GM19193 (cell line): ENCODE measurements around the gene ABCD1.
A peak's percentile ranks its signal among the peaks of the same experiment; 100 is the strongest.

Source experiments
- POLR2A ChIP-seq: IDR thresholded peaks from 4 replicates; pipeline ENCODE4 v1.6.1; 2011; ENCODE audit not compliant: insufficient read depth, insufficient read length; ENCODE audit errors: extremely low read depth

ABCD1 gene

DNA sequence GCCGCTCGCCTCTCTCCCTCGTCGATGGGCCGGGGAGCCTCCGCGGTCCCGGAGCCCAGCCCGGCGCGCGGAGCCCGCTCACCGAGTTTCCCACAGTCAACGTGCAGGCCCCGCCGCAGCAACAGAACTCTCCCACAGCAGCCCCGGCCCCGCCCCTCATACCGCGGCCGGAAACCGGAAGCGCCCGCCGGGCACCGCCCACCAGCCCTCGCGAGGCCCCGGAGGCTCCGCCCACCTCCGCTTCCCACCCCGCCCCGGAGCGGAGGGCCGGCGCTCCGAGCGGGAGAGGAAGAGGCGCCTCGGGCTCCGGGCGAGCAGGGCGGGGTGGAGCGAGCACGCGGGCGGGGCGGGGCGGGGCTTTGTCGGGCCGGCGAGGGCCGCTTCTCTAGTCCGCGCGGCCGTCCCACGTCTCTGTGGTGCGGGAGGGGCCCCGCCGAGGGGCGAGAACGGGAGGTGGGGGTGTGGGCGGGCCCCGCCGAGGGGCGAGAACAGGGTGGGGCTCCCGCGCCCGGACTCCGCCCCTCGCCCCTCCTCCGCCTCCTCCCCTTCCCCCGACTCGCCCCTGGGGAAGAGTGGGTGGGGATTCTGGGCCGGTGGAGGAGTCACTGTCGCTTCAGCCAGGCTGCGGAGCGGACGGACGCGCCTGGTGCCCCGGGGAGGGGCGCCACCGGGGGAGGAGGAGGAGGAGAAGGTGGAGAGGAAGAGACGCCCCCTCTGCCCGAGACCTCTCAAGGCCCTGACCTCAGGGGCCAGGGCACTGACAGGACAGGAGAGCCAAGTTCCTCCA lies at the start of gene ABCD1, which contains the start of gene BCAP31:
Gene ABCD1, plus strand, starts transcription at position 605 of the 787 bp plus-strand sequence. CDS start 411 bp downstream, outside the sequence.
Gene BCAP31, minus strand, starts transcription at position 136 of the 787 bp plus-strand sequence. CDS start 1,143 bp downstream, outside the sequence.
- peak; percentile 81 for TF ChIP-seq POLR2A

DNA sequence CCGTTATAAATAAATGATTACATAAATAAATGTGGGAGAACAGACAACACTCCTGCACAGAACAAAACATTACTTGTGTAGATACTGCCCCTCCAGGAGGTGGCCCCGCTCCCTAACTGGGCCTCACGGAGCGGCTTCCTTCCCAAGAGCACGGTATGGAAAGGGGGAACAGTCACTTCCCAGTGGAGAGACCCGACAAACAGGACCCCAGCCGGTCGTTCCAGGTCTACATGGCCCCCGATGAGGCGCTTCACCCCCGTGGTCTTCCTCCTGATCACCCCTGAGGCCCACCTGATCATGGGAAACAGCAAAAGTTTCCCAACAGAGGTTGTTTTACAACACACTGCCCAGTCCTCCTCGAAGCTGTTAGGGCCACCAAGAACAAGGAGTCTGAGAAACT lies 43.5 kb upstream of the ABCD1 start:
- TF ChIP-seq POLR2A = no peak

DNA sequence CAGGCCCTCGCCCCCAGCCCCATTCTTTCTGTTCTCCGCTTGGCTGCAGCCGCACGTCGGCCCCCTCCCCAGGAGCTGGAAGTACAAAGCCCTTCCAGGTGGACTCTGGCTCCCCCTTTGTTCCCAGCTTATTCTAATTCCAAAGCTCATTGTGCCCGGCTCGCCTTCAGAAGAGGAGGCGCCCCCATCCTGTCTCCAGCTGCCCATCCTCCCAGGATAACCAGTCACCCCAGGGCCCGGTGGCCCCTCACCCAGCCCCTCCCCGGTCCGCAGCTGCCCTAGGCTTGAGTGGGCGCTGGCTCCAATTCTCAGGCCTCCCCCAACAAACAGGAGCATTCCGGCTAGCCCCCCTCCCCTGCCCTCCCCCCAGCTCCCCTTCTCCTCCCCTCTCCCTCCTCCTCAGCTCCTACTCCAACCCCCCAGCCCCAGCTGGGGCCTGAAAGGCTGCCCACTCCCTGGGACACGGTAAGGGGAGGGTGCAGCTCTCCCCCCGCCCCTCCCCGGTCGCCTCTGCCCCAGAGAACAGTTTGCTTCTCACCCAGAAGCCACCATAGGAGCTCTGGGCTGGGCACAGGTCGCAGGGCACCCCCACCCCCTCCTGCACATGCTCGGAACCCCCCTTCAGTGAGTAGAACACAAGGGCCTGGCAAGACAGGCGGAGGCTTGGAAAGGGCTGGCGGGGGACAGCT lies 40.0 kb upstream of the ABCD1 start:
- TF ChIP-seq POLR2A = no peak

DNA sequence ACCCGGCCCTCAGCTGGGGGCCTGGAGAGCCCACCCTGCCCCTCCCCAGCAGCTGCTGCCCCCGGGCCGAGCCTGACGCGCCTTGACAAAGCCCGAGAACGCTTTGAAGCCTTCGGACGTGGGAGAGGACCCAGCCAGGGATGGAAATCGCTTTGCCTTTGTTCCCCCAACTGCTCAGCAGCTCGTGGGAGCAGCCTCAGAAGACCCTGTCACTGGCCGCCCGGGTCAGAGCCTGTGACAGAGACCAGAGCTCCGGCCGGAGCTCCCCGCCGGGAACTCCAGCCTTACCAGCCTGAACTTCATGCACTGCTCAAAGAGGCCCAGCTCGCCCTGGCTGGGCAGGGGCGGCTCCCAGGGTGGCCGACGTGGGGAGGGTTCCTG lies 39.5 kb upstream of the ABCD1 start:
- no peak for TF ChIP-seq POLR2A

DNA sequence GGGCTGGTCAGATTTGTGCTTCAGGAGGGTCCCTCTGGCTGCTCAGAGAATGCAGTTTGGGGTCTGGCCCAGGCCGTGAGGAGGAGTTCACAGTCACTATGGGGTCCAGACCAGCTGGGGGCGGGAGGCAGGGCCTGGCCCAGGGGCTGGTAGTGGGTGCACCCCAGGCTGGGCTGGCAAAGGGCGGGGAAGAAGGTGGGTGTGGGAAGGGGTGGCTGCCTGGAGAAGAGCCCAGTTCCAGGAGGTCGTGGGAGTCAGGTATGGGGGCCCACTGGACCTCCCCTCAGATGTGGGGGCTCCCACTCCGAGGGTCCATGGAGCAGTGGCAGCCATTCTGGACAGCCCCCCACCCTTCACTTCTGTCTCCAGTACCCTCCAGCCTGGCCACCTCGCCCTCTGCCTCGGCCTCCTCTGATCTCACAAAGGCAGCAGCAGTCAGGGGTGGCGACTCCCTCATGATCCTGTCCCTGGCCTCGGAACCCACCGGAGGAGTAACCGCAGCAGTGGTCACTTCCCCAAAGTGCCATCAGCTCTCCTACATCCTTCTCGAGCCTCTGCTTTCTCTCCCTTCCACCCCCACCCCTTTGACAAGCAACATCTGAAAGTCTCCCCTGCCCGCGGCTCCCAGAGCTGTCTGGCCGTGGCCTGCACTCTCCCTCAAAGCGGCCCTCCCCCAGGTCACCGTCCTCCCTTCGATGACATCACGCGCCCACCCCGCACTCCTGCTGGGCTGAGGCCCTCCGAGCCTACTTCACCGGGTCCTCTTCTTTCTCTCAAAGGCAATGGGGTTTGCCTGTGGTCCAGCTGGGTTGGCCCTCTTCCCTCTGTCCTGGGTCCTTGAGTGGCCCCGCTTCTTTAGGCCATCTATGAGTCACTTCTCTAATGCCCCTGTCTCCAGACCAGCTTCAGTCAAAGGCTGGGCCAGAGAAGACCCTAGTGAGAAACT lies 38.6 kb upstream of the ABCD1 start:
- no peak for TF ChIP-seq POLR2A

DNA sequence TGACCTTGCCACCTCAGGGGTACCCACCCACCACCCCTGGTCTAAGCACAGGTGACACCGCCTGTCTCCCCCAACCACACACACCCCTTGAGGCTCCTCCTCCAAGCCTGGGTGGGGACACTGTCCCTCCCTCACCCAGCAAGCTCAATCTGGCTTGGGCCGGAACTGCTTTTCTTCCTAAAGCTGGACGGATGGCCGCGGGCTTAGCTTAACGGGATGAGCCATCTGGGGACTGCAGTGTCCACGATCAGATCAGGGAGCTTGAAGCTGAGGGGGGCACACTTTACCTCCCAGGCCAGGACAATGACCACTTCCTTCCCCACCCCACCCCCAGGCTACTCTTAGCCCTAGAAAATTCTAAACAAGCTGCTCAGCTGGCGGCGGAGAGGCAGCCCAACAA lies 37.9 kb upstream of the ABCD1 start:
- no peak for TF ChIP-seq POLR2A

DNA sequence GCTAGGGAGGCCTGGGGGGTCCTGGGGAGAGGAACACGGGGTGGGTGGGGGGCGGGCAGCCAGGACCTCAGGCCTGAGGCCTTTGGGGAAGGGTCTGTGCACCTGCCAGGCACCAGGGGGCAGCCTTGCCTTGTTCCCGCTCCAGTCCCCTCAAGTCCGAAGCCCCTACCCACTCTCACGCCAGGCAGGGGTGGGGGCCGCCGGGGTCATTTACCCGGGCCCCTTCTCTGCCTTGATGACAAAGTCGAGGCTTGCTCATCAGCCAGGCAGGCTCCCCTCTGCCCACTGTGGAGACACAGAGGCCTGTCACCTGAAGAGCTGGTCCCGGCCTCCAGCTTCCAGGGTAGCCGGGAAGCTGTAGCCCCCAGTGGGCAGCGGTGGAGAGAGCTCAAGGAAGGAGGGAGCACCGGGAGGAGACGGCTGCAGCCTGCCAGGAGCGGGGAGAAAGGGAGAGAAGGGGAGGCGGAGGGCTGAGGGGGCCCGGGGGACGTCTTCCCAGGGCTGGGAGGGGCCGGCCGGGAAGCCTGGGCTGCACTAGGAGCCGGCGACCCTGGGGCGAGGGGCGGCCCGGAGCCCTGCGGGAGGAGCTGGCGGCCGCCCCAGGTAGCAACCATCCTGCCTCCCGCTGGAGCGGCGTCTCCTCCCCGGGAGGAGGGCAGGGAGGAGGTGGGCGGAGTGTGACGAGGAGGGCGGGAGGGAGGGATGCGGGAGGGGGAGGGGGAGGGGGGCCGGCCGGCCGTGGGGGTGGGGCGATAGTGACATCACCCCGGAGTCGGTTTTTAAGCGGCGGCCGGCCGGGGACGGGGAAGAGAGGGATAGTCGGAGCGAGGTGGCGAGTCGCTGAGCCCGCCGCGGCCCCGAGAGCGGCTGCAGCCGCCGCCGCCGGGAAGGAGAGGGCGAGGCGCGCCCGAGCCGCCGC lies 37.3 kb upstream of the ABCD1 start, which contains the start of gene SLC6A8:
Gene SLC6A8, plus strand, starts transcription at position 806 of the 919 bp plus-strand sequence. CDS start 649 bp downstream, outside the sequence.
- no peak for TF ChIP-seq POLR2A

DNA sequence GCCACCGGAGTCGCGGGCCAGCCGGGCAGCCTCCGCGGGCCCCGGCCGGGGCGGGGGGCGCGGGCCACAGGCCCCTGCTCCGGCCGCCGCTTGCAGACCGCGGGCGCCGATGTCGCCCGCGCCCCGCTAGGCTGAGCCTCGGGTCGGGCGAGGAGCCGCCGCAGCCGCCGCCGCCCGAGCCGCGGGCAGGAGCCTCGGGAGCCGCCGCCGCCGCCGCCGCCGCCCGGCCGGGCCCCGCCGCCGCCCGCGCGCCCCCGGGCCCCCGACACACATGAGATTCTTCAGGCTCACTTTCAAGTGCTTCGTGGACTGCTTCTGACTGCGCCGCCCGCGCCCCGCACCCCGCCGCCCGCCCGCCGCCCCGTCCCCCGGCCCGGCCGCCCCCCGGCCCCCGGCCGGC lies 36.6 kb upstream of the ABCD1 start:
- TF ChIP-seq POLR2A = no peak

DNA sequence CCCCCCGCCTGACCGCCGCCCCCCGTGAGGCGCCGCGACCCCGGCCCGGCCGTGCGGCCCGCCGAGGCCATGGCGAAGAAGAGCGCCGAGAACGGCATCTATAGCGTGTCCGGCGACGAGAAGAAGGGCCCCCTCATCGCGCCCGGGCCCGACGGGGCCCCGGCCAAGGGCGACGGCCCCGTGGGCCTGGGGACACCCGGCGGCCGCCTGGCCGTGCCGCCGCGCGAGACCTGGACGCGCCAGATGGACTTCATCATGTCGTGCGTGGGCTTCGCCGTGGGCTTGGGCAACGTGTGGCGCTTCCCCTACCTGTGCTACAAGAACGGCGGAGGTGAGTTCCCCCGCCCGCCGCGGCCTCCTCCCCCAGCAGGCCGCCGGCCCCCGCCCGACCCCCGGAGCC lies 36.1 kb upstream of the ABCD1 start:
- TF ChIP-seq POLR2A = no peak

DNA sequence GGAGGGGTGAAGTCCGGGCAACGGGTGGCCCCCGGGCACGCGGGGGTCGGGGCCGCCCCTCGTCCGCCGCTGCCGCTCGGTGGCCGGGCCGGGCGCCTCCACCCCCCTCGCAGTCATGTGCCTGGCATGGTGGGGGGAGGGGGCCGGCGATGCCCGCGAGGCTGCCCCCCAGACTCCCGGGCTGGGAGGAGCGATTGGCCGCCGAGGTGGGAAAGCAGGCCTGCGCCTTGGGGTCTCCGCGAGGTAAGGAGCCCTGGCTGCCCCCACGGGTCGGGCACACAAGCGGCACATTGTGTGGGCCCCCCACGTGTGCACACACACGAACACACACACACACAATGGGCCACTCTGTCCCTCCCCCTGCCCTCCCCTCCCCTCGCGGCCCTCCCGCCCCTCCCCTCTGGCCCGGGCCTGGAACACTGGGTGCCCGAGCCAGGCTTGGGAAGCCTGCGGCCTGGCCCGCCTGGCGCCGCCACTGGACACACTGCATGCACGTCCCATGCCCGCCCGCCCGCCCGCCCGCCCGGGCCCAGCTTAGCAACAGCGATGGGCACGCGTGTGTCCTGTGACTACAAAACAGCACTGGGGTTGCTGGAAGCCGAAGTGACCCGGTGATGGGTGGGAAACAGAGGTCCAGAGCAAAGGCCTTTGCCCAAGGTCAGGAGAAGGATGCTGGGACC lies 35.6 kb upstream of the ABCD1 start:
- no peak for TF ChIP-seq POLR2A

DNA sequence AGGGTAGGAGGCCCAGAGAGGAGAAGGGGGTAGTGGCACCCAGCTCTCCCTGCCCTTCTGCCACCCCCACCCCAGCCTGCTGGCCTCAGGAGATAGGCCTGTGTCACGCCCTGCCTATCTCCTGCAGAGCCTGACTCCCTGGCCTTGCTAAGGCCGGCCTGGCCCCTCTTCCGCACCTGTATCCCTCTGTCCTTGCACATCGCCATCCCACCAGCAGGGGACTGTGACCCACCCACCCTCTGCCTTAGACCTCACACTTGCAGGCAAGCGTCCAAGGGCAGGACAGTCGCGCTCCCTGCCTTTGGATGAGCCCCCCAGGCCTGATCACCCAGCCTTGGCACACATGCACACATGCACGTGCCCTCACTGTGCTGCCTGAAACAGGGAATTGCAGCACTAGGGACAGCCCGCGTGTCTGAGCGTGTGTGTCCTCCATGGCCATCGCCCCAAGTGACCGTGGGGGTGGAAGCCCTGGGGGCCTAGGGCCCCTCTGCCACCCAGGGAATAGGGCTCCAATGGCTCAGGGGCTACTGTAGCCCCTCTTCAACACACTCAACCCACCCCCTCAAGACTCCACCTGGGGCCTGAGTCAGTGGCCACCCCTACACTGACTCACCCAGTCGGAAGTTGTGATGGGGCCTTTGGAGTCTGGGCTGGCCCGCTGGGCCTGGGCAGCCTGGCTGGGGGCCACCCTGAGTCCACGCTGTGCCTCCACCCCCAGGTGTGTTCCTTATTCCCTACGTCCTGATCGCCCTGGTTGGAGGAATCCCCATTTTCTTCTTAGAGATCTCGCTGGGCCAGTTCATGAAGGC lies 34.8 kb upstream of the ABCD1 start:
- TF ChIP-seq POLR2A = no peak

DNA sequence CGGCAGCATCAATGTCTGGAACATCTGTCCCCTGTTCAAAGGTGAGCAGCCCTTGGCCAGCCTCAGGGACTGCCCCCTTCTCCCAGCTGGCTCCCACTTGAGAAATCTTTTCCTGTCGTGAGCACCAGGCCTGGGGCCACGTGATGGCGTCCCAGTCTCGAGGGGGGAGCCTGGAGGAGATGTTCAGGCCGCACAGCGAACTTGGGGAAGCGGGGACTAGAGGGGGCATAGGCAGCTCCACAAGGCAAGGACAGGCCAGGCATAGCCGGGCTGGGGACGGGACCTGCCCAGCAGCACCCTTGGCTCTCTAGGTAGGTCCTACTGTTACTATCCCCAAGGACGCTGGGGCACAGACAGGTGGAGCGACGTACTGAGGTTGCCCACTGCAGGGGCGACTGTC lies 34.2 kb upstream of the ABCD1 start:
- no peak for TF ChIP-seq POLR2A
